Caco-2 (cell line): ENCODE data around the gene ADCY9. TPM values are rescaled to one million over a fixed set of nuclear protein-coding genes. Genes with fewer than 3 reads are reported as not detected.

ENCODE experiments used
- BruUV-seq: library from RNA; stranded (reverse); fragments of 400-500 nt; replicated peaks from 2 replicates; lab custom pipeline; 2021; lab: Mats Ljungman, UMichigan
- CTCF ChIA-PET: fragments of 300-600 bp; sonication (Branson Sonifier 250); formaldehyde crosslinking; loops from one replicate; lab custom pipeline; 2022; ENCODE audit warnings: antibody characterized with exemption; lab: Charles Lee
- POLR2A ChIA-PET: fragments of 300-600 bp; sonication (Branson Sonifier 250); formaldehyde crosslinking; loops from one replicate; lab custom pipeline; 2022; ENCODE audit warnings: antibody characterized with exemption; lab: Charles Lee
- DNase-seq, 2 experiments: peaks; one replicate each; pipeline versions ENCODE4 v3.0.0 to v3.0.0-alpha.2; 2020 to 2022
- H3K27me3 ChIP-seq: replicated peaks from 2 replicates; pipeline ENCODE4 v1.6.0; 2011; ENCODE audit warnings: low read length; ENCODE audit not compliant: control insufficient read depth, insufficient read depth
- H3K36me3 ChIP-seq: 2 replicates; pipeline ENCODE4 v1.5.1; 2011; ENCODE audit warnings: low read length; ENCODE audit not compliant: control insufficient read depth, insufficient read depth
- H3K4me1 ChIP-seq: fragments of 250-450 bp; sonication (Bioruptor Pico); 2 replicates; pipeline ENCODE4 v1.5.1; 2020; ENCODE audit warnings: mild to moderate bottlenecking
- H3K4me3 ChIP-seq: 2 replicates; pipeline ENCODE4 v1.5.1; 2011; ENCODE audit warnings: low read depth, mild to moderate bottlenecking, control low read depth, low read length
- H3K9me3 ChIP-seq: fragments of 250-450 bp; sonication (Bioruptor Pico); 2 replicates; pipeline ENCODE4 v1.5.1; 2020; ENCODE audit warnings: mild to moderate bottlenecking, moderate library complexity
- H3K27ac Mint-ChIP-seq: one replicate; pipeline ENCODE4 v1.8.0; 2022; ENCODE audit warnings: mixed read lengths; ENCODE audit not compliant: unreplicated experiment
- H3K27me3 Mint-ChIP-seq: one replicate; pipeline ENCODE4 v1.8.0; 2022; ENCODE audit warnings: mixed read lengths; ENCODE audit not compliant: insufficient read depth, unreplicated experiment
- H3K36me3 Mint-ChIP-seq: one replicate; pipeline ENCODE4 v1.8.0; 2022; ENCODE audit warnings: mild to moderate bottlenecking, mixed read lengths; ENCODE audit not compliant: insufficient read depth, unreplicated experiment
- H3K4me1 Mint-ChIP-seq: one replicate; pipeline ENCODE4 v1.8.0; 2022; ENCODE audit warnings: low read depth, mixed read lengths; ENCODE audit not compliant: unreplicated experiment
- H3K4me3 Mint-ChIP-seq: one replicate; pipeline ENCODE4 v1.8.0; 2022; ENCODE audit warnings: mild to moderate bottlenecking, moderate library complexity, mixed read lengths; ENCODE audit not compliant: unreplicated experiment
- H3K9me3 Mint-ChIP-seq: one replicate; pipeline ENCODE4 v1.8.0; 2022; ENCODE audit warnings: mixed read lengths; ENCODE audit not compliant: unreplicated experiment
- CTCF ChIP-seq, 2 experiments: fragments of 200-600 bp in 1 of 2; IDR thresholded peaks; 1 replicate in 1 of 2; 2 replicates in 1 of 2; pipeline versions ENCODE4 v1.5.1 to v1.8.0; 2011 to 2022; ENCODE audit warnings: antibody characterized with exemption in 1 of 2, control low read depth in 1 of 2, inconsistent platforms in 1 of 2, low read depth in 1 of 2, low read length in 1 of 2, mild to moderate bottlenecking in 1 of 2, moderate library complexity in 1 of 2; ENCODE audit not compliant: insufficient read depth in 1 of 2, severe bottlenecking in 1 of 2, unreplicated experiment in 1 of 2
- intact Hi-C: fragments of 100-400 bp; cut with micrococcal nuclease; formaldehyde crosslinking; loops from one replicate; pipeline ENCODE4 v1.10.0; 2022; ENCODE audit not compliant: unreplicated experiment
- total RNA-seq: library from RNA; stranded (reverse); gene quantifications from 2 replicates; pipeline ENCODE4 v1.2.3, GENCODE V29; 2022

The ADCY9 gene
- total RNA-seq, 1 experiment from 2014 or later = 11.5 TPM

DNA sequence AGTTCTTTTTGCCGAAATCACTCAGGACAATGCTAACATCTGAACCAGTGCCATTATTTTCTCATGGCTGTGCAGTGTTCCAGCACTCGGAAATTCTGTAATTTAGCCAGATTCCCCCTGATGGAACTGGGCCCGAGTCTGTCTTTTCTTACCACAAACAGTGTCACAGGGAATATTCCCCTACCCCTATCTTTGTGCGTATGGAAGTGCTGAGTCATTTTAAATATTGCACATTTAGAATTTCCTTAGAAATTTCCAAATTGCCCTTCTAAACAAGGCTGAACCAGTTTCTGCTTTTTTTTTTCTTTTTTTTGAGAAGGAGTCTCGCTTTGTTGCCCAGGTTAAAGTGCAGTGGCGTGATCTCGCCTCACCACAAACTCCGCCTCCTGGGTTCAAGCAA is 147.7 kb downstream of the ADCY9 start:
- POLR2A ChIA-PET = no interaction called here
- Mint-ChIP-seq H3K4me1 (no peaks in the 10 kb centered on the region), H3K36me3 (no peaks in the 10 kb centered on the region), H3K4me3 (no peak overlapping the region), H3K27me3 (no peaks in the 10 kb centered on the region), H3K9me3 (no peaks in the 10 kb centered on the region), H3K27ac (peak overlapping the region; percentile 32)
- CTCF ChIA-PET = no interaction called here
- BruUV-seq = no TSS peak
- no peak for TF ChIP-seq CTCF (IDR thresholded peaks at IDR 0.05; ENCODE audit: insufficient read depth in 1 of 2, low read depth in 1 of 2, low read length in 1 of 2, severe bottlenecking in 1 of 2, unreplicated experiment in 1 of 2)
- DNase-seq = no peak
- Histone ChIP-seq H3K9me3 (no peaks in the 10 kb centered on the region), H3K27me3 (no peaks in the 10 kb centered on the region), H3K36me3 (no peaks in the 10 kb centered on the region), H3K4me3 (no peak overlapping the region), H3K4me1 (no peaks in the 10 kb centered on the region)
- intact Hi-C loops = no loop called here

- intact Hi-C loops = no loop called here
- no TSS peak for BruUV-seq
- Histone ChIP-seq H3K36me3 (no peaks in the 10 kb centered on the region), H3K9me3 (no peaks in the 10 kb centered on the region), H3K4me3 (no peak overlapping the region), H3K4me1 (no peaks in the 10 kb centered on the region), H3K27me3 (no peaks in the 10 kb centered on the region)
- no peaks in the 10 kb centered on the region for H3K4me1 Mint-ChIP-seq
- POLR2A ChIA-PET = no interaction called here
- no peak for DNase-seq
- CTCF ChIA-PET = no interaction called here
- H3K36me3 Mint-ChIP-seq = no peaks in the 10 kb centered on the region
- no peak overlapping the region for H3K4me3 Mint-ChIP-seq
- no peak for TF ChIP-seq CTCF (IDR thresholded peaks at IDR 0.05; ENCODE audit: insufficient read depth in 1 of 2, low read depth in 1 of 2, low read length in 1 of 2, severe bottlenecking in 1 of 2, unreplicated experiment in 1 of 2)
- no peak overlapping the region for H3K27ac Mint-ChIP-seq
- H3K9me3 Mint-ChIP-seq = no peaks in the 10 kb centered on the region
- H3K27me3 Mint-ChIP-seq = no peaks in the 10 kb centered on the region
Measured at GRCh38 chr16:3966681-3967080, 149.6 kb downstream of the ADCY9 start.

DNA sequence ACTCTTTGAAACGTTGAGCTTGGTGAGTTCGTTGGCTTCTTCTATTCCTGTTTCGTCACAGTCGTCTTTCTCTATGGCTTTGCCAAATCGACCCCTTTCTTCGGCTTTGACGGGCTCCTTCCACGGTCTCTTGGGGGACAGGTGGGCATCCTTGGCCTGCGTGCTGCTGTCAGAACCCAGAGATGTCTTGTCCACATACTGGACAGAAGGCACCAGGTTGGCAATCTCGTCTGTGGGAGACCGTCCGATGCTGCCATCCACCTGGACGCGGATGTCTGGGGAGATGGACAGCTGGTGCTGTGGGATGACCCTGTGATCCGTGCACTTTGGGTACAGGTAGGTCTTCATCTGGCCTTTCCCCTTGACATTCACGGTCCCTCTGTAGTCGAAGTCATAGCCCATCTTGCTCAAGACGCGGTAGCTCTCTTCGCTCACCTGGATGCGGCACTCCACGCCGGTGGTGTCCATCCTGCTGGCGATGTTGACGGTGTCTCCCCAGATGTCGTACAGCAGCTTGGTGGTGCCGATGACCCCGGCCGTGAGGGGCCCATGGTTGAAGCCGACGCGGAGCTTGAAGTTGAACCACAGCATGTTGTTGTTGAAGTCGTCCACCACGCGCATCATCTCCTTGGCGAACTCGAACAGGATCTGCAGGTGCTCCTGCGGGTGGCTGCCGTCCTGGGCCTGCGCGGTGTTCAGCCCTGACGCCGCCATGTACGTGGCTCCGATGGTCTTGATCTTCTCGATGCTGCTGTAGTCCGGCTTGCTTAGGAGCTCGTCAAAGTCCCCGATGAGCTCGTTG is 150.3 kb downstream of the ADCY9 start:
- Mint-ChIP-seq H3K36me3 (no peaks in the 10 kb centered on the region), H3K4me3 (no peak overlapping the region), H3K27ac (no peak overlapping the region), H3K4me1 (no peaks in the 10 kb centered on the region), H3K9me3 (no peaks in the 10 kb centered on the region), H3K27me3 (no peaks in the 10 kb centered on the region)
- POLR2A ChIA-PET = no interaction called here
- intact Hi-C loops = no loop called here
- no peaks in the 10 kb centered on the region for H3K4me1 ChIP-seq
- no peak for DNase-seq
- H3K9me3 ChIP-seq = no peaks in the 10 kb centered on the region
- TF ChIP-seq CTCF (IDR thresholded peaks at IDR 0.05; ENCODE audit: insufficient read depth in 1 of 2, low read depth in 1 of 2, low read length in 1 of 2, severe bottlenecking in 1 of 2, unreplicated experiment in 1 of 2) = no peak
- H3K36me3 ChIP-seq = no peaks in the 10 kb centered on the region
- CTCF ChIA-PET = no interaction called here
- no peaks in the 10 kb centered on the region for H3K27me3 ChIP-seq
- no peak overlapping the region for H3K4me3 ChIP-seq
- no TSS peak for BruUV-seq
